ENCODE results near the gene CARD16. TPM values are rescaled to one million over a fixed set of nuclear protein-coding genes. Genes with fewer than 3 reads are reported as not detected.

Gene CARD16
- total RNA-seq, 1 donor from 2014 or later, result not detected

DNA sequence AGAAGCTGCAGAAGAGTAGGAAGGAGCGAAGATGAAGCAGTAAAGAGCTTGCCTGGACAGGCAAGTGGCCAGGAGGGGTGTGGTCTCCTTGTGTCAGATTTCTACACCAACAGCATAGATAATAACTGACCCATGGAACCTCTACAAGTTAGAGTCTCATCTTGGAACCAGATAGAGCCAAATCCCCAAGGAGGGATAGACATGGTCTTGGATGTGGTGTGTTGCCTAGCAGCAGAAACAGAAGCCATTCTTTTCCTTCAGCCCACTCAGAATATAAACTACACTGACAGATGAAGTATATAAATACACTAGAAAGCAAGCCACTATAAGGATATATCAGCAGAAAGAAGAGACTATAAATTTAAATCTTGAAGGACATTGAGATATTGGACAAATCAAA is 4.3 kb upstream of the CARD16 start:
- H3K4me1 Mint-ChIP-seq (ENCODE audit: low read depth), result peaks cover 9% of the 10 kb centered on the region
- H3K36me3 Mint-ChIP-seq (ENCODE audit: insufficient read depth), result no peaks in the 10 kb centered on the region
- DNase-seq (ENCODE audit: low spot score, unreplicated experiment), result no peak
- H3K27me3 Mint-ChIP-seq, result no peaks in the 10 kb centered on the region
- H3K27ac Mint-ChIP-seq, result no peak overlapping the region
- no peak overlapping the region for H3K4me3 Mint-ChIP-seq (ENCODE audit: low read depth)
- H3K9me3 Mint-ChIP-seq (ENCODE audit: low read depth), result peaks cover 3% of the 10 kb centered on the region
- TF ChIP-seq, protein P1, sequence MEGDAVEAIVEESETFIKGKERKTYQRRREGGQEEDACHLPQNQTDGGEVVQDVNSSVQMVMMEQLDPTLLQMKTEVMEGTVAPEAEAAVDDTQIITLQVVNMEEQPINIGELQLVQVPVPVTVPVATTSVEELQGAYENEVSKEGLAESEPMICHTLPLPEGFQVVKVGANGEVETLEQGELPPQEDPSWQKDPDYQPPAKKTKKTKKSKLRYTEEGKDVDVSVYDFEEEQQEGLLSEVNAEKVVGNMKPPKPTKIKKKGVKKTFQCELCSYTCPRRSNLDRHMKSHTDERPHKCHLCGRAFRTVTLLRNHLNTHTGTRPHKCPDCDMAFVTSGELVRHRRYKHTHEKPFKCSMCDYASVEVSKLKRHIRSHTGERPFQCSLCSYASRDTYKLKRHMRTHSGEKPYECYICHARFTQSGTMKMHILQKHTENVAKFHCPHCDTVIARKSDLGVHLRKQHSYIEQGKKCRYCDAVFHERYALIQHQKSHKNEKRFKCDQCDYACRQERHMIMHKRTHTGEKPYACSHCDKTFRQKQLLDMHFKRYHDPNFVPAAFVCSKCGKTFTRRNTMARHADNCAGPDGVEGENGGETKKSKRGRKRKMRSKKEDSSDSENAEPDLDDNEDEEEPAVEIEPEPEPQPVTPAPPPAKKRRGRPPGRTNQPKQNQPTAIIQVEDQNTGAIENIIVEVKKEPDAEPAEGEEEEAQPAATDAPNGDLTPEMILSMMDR (IDR thresholded peaks at IDR 0.05; ENCODE audit: unreplicated experiment), result no peak

DNA sequence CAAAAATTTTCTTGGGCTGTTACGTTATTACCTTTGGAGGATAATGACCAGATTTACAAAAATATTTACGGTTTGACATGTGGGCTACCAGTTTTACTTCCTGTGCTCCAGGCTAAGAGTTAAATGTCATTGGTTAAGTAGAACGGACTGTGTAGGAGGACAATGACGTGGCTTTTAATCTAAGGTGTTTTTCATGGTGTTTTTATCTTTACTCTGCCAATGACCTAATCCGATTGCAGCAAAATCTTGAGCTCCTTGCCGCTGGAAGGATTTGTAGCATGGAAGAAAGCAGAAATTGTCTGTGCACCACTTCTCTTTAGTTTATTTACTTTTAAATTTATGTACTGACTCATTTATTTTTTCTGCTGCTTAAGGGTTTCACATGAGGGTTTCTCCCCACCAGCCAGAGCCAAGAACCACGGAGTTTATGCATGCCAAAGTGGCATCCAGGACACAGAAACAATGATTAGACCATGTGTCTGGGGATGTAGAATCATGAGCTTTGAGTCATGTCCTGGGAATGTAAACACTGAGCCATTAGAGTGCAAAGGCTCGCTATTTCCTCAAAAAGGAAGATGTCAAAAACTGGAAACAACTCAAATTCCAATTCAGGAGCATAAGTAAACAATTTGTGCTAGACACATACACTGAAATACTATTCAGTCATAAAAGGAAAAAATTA is 1.9 kb upstream of the CARD16 start:
- Mint-ChIP-seq H3K27me3 (no peaks in the 10 kb centered on the region), H3K4me3 (ENCODE audit: low read depth) (no peak overlapping the region), H3K9me3 (ENCODE audit: low read depth) (peaks cover 3% of the 10 kb centered on the region), H3K27ac (no peak overlapping the region), H3K36me3 (ENCODE audit: insufficient read depth) (no peaks in the 10 kb centered on the region), H3K4me1 (ENCODE audit: low read depth) (peaks cover 7% of the 10 kb centered on the region)
- no peak for DNase-seq (ENCODE audit: low spot score, unreplicated experiment)
- TF ChIP-seq, protein P1 (IDR thresholded peaks at IDR 0.05; ENCODE audit: unreplicated experiment), result no peak

DNA sequence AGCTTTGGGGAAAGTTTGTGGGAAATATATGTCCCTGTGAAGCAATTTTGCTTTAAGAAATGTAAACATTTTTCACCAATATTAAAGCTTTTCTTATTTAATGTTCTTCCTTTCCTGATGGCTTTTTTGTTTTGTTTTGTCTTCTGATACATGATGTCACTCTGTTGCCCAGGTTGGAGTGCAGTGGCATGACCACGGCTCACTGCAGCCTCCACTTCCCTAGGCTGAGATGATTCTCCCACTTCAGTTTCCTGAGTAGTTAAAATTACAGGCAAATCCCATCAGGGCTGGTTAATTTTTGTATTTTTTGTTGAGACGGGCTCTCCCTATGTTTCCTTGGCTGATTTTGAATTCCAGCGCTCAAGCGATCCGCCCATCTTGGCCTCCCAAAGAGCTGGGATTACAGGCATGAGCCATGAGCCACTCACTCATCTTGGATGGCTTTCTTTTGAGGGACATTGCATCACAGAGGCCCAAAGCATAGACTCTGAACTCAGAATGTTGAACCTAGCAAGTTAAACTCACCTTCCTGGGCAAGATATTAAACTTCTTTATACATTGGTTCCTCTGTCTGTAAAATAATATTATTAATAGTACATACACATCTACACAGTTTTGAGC is 651 bp upstream of the CARD16 start:
- Mint-ChIP-seq H3K27me3 (no peaks in the 10 kb centered on the region), H3K4me1 (ENCODE audit: low read depth) (no peaks in the 10 kb centered on the region), H3K36me3 (ENCODE audit: insufficient read depth) (no peaks in the 10 kb centered on the region), H3K27ac (no peak overlapping the region), H3K4me3 (ENCODE audit: low read depth) (no peak overlapping the region), H3K9me3 (ENCODE audit: low read depth) (peaks cover 3% of the 10 kb centered on the region)
- TF ChIP-seq, protein P1 (IDR thresholded peaks at IDR 0.05; ENCODE audit: unreplicated experiment), result no peak
- DNase-seq (ENCODE audit: low spot score, unreplicated experiment), result no peak

DNA sequence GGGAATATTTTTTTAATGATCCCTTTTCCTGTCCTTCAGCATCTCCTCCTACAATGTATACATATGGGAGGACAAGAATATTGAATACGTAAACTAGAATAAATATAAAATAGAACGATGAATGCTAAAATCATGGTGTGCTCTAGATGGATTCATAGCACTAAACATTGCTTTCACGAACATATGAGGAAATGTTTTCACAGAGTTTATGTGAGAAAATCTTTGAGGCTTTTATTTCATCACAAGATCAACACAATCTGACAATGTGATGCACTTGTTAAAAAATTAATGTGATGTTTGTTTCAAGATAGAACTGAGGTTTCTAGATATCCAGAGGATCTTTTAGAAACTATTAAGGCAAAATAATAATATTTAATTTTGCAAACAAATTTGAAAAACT is 3.0 kb downstream of the CARD16 start:
- H3K4me3 Mint-ChIP-seq (ENCODE audit: low read depth), result no peak overlapping the region
- no peak for DNase-seq (ENCODE audit: low spot score, unreplicated experiment)
- no peaks in the 10 kb centered on the region for H3K4me1 Mint-ChIP-seq (ENCODE audit: low read depth)
- H3K9me3 Mint-ChIP-seq (ENCODE audit: low read depth), result peaks cover 3% of the 10 kb centered on the region
- H3K36me3 Mint-ChIP-seq (ENCODE audit: insufficient read depth), result no peaks in the 10 kb centered on the region
- H3K27me3 Mint-ChIP-seq, result no peaks in the 10 kb centered on the region
- TF ChIP-seq, protein P1 (IDR thresholded peaks at IDR 0.05; ENCODE audit: unreplicated experiment), result no peak
- H3K27ac Mint-ChIP-seq, result no peak overlapping the region

DNA sequence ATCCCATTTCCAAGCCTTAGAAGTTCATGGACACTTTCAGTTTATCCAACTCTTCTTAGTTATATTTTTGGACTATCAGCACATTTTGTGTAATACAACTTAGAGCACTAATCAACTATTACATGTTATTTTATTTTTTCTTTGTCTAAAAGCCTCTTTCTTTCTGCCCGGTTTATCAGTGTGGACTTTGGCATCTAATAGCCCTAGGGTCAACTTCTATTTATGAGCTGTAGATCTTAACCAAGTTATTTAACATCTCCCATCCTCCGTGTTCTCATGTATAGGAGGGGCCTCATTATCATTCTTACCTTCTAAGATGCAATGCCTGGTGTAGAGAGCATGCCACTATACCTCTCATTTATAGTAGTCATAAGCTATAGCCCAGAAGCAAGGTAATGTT is 4.4 kb downstream of the CARD16 start:
- TF ChIP-seq, protein P1 (IDR thresholded peaks at IDR 0.05; ENCODE audit: unreplicated experiment), result no peak
- no peak overlapping the region for H3K4me3 Mint-ChIP-seq (ENCODE audit: low read depth)

More for the DNA sequence above, 4.4 kb downstream of the CARD16 start:
- no peak overlapping the region for H3K27ac Mint-ChIP-seq
- DNase-seq (ENCODE audit: low spot score, unreplicated experiment), result no peak
- no peaks in the 10 kb centered on the region for H3K9me3 Mint-ChIP-seq (ENCODE audit: low read depth)
- no peaks in the 10 kb centered on the region for H3K36me3 Mint-ChIP-seq (ENCODE audit: insufficient read depth)
- H3K4me1 Mint-ChIP-seq (ENCODE audit: low read depth), result no peaks in the 10 kb centered on the region
- H3K27me3 Mint-ChIP-seq, result no peaks in the 10 kb centered on the region

All from progenitor cell of endocrine pancreas (in vitro differentiated cells).